ENCODE data around the gene KLF1.
"Not testable (repeated sequence)": the region's sequence is repeated elsewhere in the genome, so short reads cannot be mapped to it uniquely, and the experiment has no call there.

Gene KLF1

GRCh38 chr19:12918253-12918652 is 31.3 kb upstream of the KLF1 start:
- H3K27ac ChIP-seq (ENCODE audit: low read depth, low read length, severe bottlenecking): no peak overlapping the region
- peaks cover 11% of the 10 kb centered on the region for H3K36me3 ChIP-seq (ENCODE audit: control insufficient read depth, insufficient read depth, low read length)
- H3K9me3 ChIP-seq (ENCODE audit: control insufficient read depth, low read length): no peaks in the 10 kb centered on the region
- WGBS, 2 experiments (ENCODE audit: insufficient coverage in 2 of 2): 92 to 97% methylated on average over 7 to 14 of the region's 14 CpGs
- no peaks in the 10 kb centered on the region for H3K4me1 ChIP-seq (ENCODE audit: control insufficient read depth, insufficient read depth, low read length, poor library complexity, severe bottlenecking)
- no peak overlapping the region for H3K4me3 ChIP-seq (ENCODE audit: extremely low read depth, insufficient read depth, low read length, poor library complexity, severe bottlenecking)

- H3K9me3 ChIP-seq (ENCODE audit: control insufficient read depth, low read length); H3K36me3 ChIP-seq (ENCODE audit: control insufficient read depth, insufficient read depth, low read length); H3K27ac ChIP-seq (ENCODE audit: low read depth, low read length, severe bottlenecking); H3K4me1 ChIP-seq (ENCODE audit: control insufficient read depth, insufficient read depth, low read length, poor library complexity, severe bottlenecking); H3K4me3 ChIP-seq (ENCODE audit: extremely low read depth, insufficient read depth, low read length, poor library complexity, severe bottlenecking): not testable (repeated sequence)
- 81 to 100% methylated on average over 3 of the region's 4 CpGs for WGBS, 2 experiments (ENCODE audit: insufficient coverage in 2 of 2)
Measured at GRCh38 chr19:12915860-12916259, 28.9 kb upstream of the KLF1 start.

GRCh38 chr19:12913851-12914690 is 27.1 kb upstream of the KLF1 start:
- Histone ChIP-seq H3K27ac (ENCODE audit: low read depth, low read length, severe bottlenecking) (no peak overlapping the region), H3K4me3 (ENCODE audit: extremely low read depth, insufficient read depth, low read length, poor library complexity, severe bottlenecking) (no peak overlapping the region), H3K36me3 (ENCODE audit: control insufficient read depth, insufficient read depth, low read length) (no peaks in the 10 kb centered on the region), H3K9me3 (ENCODE audit: control insufficient read depth, low read length) (no peaks in the 10 kb centered on the region), H3K4me1 (ENCODE audit: control insufficient read depth, insufficient read depth, low read length, poor library complexity, severe bottlenecking) (no peaks in the 10 kb centered on the region)
- 96 to 99% methylated on average over 10 to 12 of the region's 12 CpGs for WGBS, 2 experiments (ENCODE audit: insufficient coverage in 2 of 2)

- WGBS, 2 experiments (ENCODE audit: insufficient coverage in 2 of 2): 70 to 80% methylated on average over 15 to 17 of the region's 22 CpGs
- no peaks in the 10 kb centered on the region for H3K9me3 ChIP-seq (ENCODE audit: control insufficient read depth, low read length)
- no peaks in the 10 kb centered on the region for H3K36me3 ChIP-seq (ENCODE audit: control insufficient read depth, insufficient read depth, low read length)
- no peak overlapping the region for H3K27ac ChIP-seq (ENCODE audit: low read depth, low read length, severe bottlenecking)
- H3K4me3 ChIP-seq (ENCODE audit: extremely low read depth, insufficient read depth, low read length, poor library complexity, severe bottlenecking): no peak overlapping the region
- no peaks in the 10 kb centered on the region for H3K4me1 ChIP-seq (ENCODE audit: control insufficient read depth, insufficient read depth, low read length, poor library complexity, severe bottlenecking)
Measured at GRCh38 chr19:12913011-12913561, 26.1 kb upstream of the KLF1 start.

- 73 to 83% methylated on average over 3 to 4 of the region's 4 CpGs for whole genome bisulfite sequencing, 2 experiments (ENCODE audit: insufficient coverage in 2 of 2)
- H3K4me1 ChIP-seq (ENCODE audit: control insufficient read depth, insufficient read depth, low read length, poor library complexity, severe bottlenecking): no peaks in the 10 kb centered on the region
- H3K36me3 ChIP-seq (ENCODE audit: control insufficient read depth, insufficient read depth, low read length): no peaks in the 10 kb centered on the region
- H3K4me3 ChIP-seq (ENCODE audit: extremely low read depth, insufficient read depth, low read length, poor library complexity, severe bottlenecking): no peak overlapping the region
- H3K27ac ChIP-seq (ENCODE audit: low read depth, low read length, severe bottlenecking): no peak overlapping the region
- no peaks in the 10 kb centered on the region for H3K9me3 ChIP-seq (ENCODE audit: control insufficient read depth, low read length)
Measured at GRCh38 chr19:12912571-12912970, 25.6 kb upstream of the KLF1 start.

- no peaks in the 10 kb centered on the region for H3K9me3 ChIP-seq (ENCODE audit: control insufficient read depth, low read length)
- H3K27ac ChIP-seq (ENCODE audit: low read depth, low read length, severe bottlenecking): no peak overlapping the region
- 89 to 97% methylated on average over 9 of the region's 9 CpGs for whole genome bisulfite sequencing, 2 experiments (ENCODE audit: insufficient coverage in 2 of 2)
- H3K36me3 ChIP-seq (ENCODE audit: control insufficient read depth, insufficient read depth, low read length): no peaks in the 10 kb centered on the region
- no peaks in the 10 kb centered on the region for H3K4me1 ChIP-seq (ENCODE audit: control insufficient read depth, insufficient read depth, low read length, poor library complexity, severe bottlenecking)
- H3K4me3 ChIP-seq (ENCODE audit: extremely low read depth, insufficient read depth, low read length, poor library complexity, severe bottlenecking): no peak overlapping the region
Measured at GRCh38 chr19:12907166-12907565, 20.2 kb upstream of the KLF1 start.

- 93 to 97% methylated on average over 10 of the region's 10 CpGs for WGBS, 2 experiments (ENCODE audit: insufficient coverage in 2 of 2)
- no peaks in the 10 kb centered on the region for H3K9me3 ChIP-seq (ENCODE audit: control insufficient read depth, low read length)
- H3K4me3 ChIP-seq (ENCODE audit: extremely low read depth, insufficient read depth, low read length, poor library complexity, severe bottlenecking): no peak overlapping the region
- H3K27ac ChIP-seq (ENCODE audit: low read depth, low read length, severe bottlenecking): no peak overlapping the region
- peaks cover 27% of the 10 kb centered on the region for H3K36me3 ChIP-seq (ENCODE audit: control insufficient read depth, insufficient read depth, low read length)
- H3K4me1 ChIP-seq (ENCODE audit: control insufficient read depth, insufficient read depth, low read length, poor library complexity, severe bottlenecking): no peaks in the 10 kb centered on the region
Measured at GRCh38 chr19:12899891-12900518, 13.0 kb upstream of the KLF1 start.

GRCh38 chr19:12896460-12896859 is 9.5 kb upstream of the KLF1 start:
- H3K36me3 ChIP-seq (ENCODE audit: control insufficient read depth, insufficient read depth, low read length): peaks cover 35% of the 10 kb centered on the region
- no peak overlapping the region for H3K27ac ChIP-seq (ENCODE audit: low read depth, low read length, severe bottlenecking)
- 96 to 97% methylated on average over 16 to 17 of the region's 17 CpGs for WGBS, 2 experiments (ENCODE audit: insufficient coverage in 2 of 2)
- H3K9me3 ChIP-seq (ENCODE audit: control insufficient read depth, low read length): no peaks in the 10 kb centered on the region
- H3K4me1 ChIP-seq (ENCODE audit: control insufficient read depth, insufficient read depth, low read length, poor library complexity, severe bottlenecking): no peaks in the 10 kb centered on the region
- no peak overlapping the region for H3K4me3 ChIP-seq (ENCODE audit: extremely low read depth, insufficient read depth, low read length, poor library complexity, severe bottlenecking)

GRCh38 chr19:12893582-12893981 is 6.6 kb upstream of the KLF1 start:
- H3K4me1 ChIP-seq (ENCODE audit: control insufficient read depth, insufficient read depth, low read length, poor library complexity, severe bottlenecking): no peaks in the 10 kb centered on the region
- no peaks in the 10 kb centered on the region for H3K9me3 ChIP-seq (ENCODE audit: control insufficient read depth, low read length)
- 92 to 93% methylated on average over 5 of the region's 5 CpGs for WGBS, 2 experiments (ENCODE audit: insufficient coverage in 2 of 2)
- no peak overlapping the region for H3K27ac ChIP-seq (ENCODE audit: low read depth, low read length, severe bottlenecking)
- peaks cover 32% of the 10 kb centered on the region for H3K36me3 ChIP-seq (ENCODE audit: control insufficient read depth, insufficient read depth, low read length)
- no peak overlapping the region for H3K4me3 ChIP-seq (ENCODE audit: extremely low read depth, insufficient read depth, low read length, poor library complexity, severe bottlenecking)

GRCh38 chr19:12891553-12892021 is 4.6 kb upstream of the KLF1 start:
- H3K27ac ChIP-seq (ENCODE audit: low read depth, low read length, severe bottlenecking): no peak overlapping the region
- no peaks in the 10 kb centered on the region for H3K9me3 ChIP-seq (ENCODE audit: control insufficient read depth, low read length)
- H3K4me3 ChIP-seq (ENCODE audit: extremely low read depth, insufficient read depth, low read length, poor library complexity, severe bottlenecking): peak overlapping the region; percentile 59
- WGBS, 2 experiments (ENCODE audit: insufficient coverage in 2 of 2): 9 to 10% methylated on average over 23 to 25 of the region's 26 CpGs
- no peaks in the 10 kb centered on the region for H3K4me1 ChIP-seq (ENCODE audit: control insufficient read depth, insufficient read depth, low read length, poor library complexity, severe bottlenecking)
- H3K36me3 ChIP-seq (ENCODE audit: control insufficient read depth, insufficient read depth, low read length): peaks cover 12% of the 10 kb centered on the region

Measured in mesodermal cell (in vitro differentiated cells).